Liver (tissue), 9 donors: Measurements from ENCODE around the gene NKAIN2. TPM values are rescaled to one million over a fixed set of nuclear protein-coding genes. Genes with fewer than 3 reads are reported as not detected.

Experiments used
- DNase-seq: peaks from one replicate; pipeline ENCODE4 v3.0.0-alpha.2; 2017; ENCODE audit warnings: low spot score
- H3K27ac ChIP-seq, 2 donors: one replicate each; pipeline ENCODE4 v1.7.0; 2013; ENCODE audit warnings: inconsistent platforms in 2 of 2, low read length in 2 of 2, control low read depth in 1 of 2, low read depth in 1 of 2, mild to moderate bottlenecking in 1 of 2
- H3K27me3 ChIP-seq, 4 donors: one replicate each; pipeline versions ENCODE4 v1.6.1 to v1.7.0; 2013; ENCODE audit warnings: low read length in 3 of 4, inconsistent platforms in 1 of 4, mild to moderate bottlenecking in 1 of 4, moderate library complexity in 1 of 4; ENCODE audit not compliant: control insufficient read depth in 4 of 4, insufficient read depth in 4 of 4
- H3K36me3 ChIP-seq, 4 donors: one replicate each; pipeline versions ENCODE4 v1.6.1 to v1.7.0; 2013; ENCODE audit warnings: low read length in 3 of 4, mild to moderate bottlenecking in 3 of 4, low read depth in 1 of 4, moderate library complexity in 1 of 4; ENCODE audit not compliant: control insufficient read depth in 4 of 4, insufficient read depth in 3 of 4
- H3K4me1 ChIP-seq, 4 donors: one replicate each; pipeline versions ENCODE4 v1.6.1 to v1.7.0; 2013; ENCODE audit warnings: low read length in 3 of 4, mild to moderate bottlenecking in 3 of 4, moderate library complexity in 1 of 4; ENCODE audit not compliant: control insufficient read depth in 4 of 4, insufficient read depth in 4 of 4
- H3K4me3 ChIP-seq, 3 donors: one replicate each; pipeline versions ENCODE4 v1.6.1 to v1.7.0; 2013; ENCODE audit warnings: low read length in 3 of 3, control low read depth in 1 of 3, low read depth in 1 of 3, mild to moderate bottlenecking in 1 of 3
- H3K9ac ChIP-seq, 2 donors: one replicate each; pipeline ENCODE4 v1.7.0; 2013; ENCODE audit warnings: low read length in 2 of 2, mild to moderate bottlenecking in 2 of 2, moderate library complexity in 2 of 2, control low read depth in 1 of 2, low read depth in 1 of 2
- H3K9me3 ChIP-seq, 4 donors: one replicate each; pipeline versions ENCODE4 v1.6.1 to v1.7.0; 2013; ENCODE audit warnings: low read length in 3 of 4; ENCODE audit not compliant: control insufficient read depth in 4 of 4
- ATF3 ChIP-seq: IDR thresholded peaks from 2 replicates; pipeline ENCODE4 v1.6.1; 2016; ENCODE audit warnings: antibody characterized with exemption
- CTCF ChIP-seq: fragments of 150-350 bp; IDR thresholded peaks from 2 replicates; pipeline ENCODE4 v1.5.1; 2017; ENCODE audit warnings: improper control_type of control experiment, low read depth, low read length; ENCODE audit not compliant: missing input control
- FOXA1 ChIP-seq: IDR thresholded peaks from 2 replicates; pipeline ENCODE4 v1.6.1; 2016; ENCODE audit warnings: antibody characterized with exemption
- FOXA2 ChIP-seq: IDR thresholded peaks from 2 replicates; pipeline ENCODE4 v1.6.1; 2016; ENCODE audit warnings: antibody characterized with exemption
- GABPA ChIP-seq, 2 donors: IDR thresholded peaks in 1 of 2; conservative IDR thresholded peaks in 1 of 2; 2 replicates each; pipeline ENCODE4 v1.6.1; 2016; ENCODE audit warnings: antibody characterized with exemption in 2 of 2, mild to moderate bottlenecking in 1 of 2, moderate library complexity in 1 of 2
- HNF4A ChIP-seq, 2 donors: conservative IDR thresholded peaks; 2 replicates each; pipeline ENCODE4 v1.6.1; 2016; ENCODE audit warnings: antibody characterized with exemption in 2 of 2, mild to moderate bottlenecking in 2 of 2
- JUND ChIP-seq, 2 donors: IDR thresholded peaks; 2 replicates each; pipeline ENCODE4 v1.6.1; 2016; ENCODE audit warnings: antibody characterized with exemption in 2 of 2
- MAX ChIP-seq: IDR thresholded peaks from 2 replicates; pipeline ENCODE4 v1.6.1; 2016; ENCODE audit warnings: antibody characterized with exemption
- NR2F2 ChIP-seq: IDR thresholded peaks from 2 replicates; pipeline ENCODE4 v1.6.1; 2016; ENCODE audit warnings: antibody characterized with exemption
- RAD21 ChIP-seq, 2 donors: IDR thresholded peaks; 2 replicates each; pipeline ENCODE4 v1.6.1; 2016; ENCODE audit warnings: antibody characterized with exemption in 2 of 2, mild to moderate bottlenecking in 2 of 2
- REST ChIP-seq: IDR thresholded peaks from 2 replicates; pipeline ENCODE4 v1.6.1; 2016; ENCODE audit warnings: antibody characterized with exemption, mild to moderate bottlenecking
- TAF1 ChIP-seq: conservative IDR thresholded peaks from 2 replicates; pipeline ENCODE4 v1.6.1; 2016; ENCODE audit warnings: antibody characterized with exemption, mild to moderate bottlenecking
- YY1 ChIP-seq: IDR thresholded peaks from 2 replicates; pipeline ENCODE4 v1.6.1; 2016; ENCODE audit warnings: antibody characterized with exemption, mild to moderate bottlenecking
- ZBTB33 ChIP-seq: IDR thresholded peaks from 2 replicates; pipeline ENCODE4 v1.6.1; 2016; ENCODE audit warnings: antibody characterized with exemption
- WGBS: extraction: QIAGEN DNeasy Blood & Tissue Kit; methylation state at CpG from one replicate; pipeline ENCODE4 v1.1.7; 2013; 5-methylcytosine and 5-hydroxymethylcytosine counted together
- polyA plus RNA-seq, 2 donors: library from polyadenylated mRNA; stranded (reverse) in 1 of 2; unstranded in 1 of 2; fragments of 200-250 nt in 1 of 2; fragments of >200 nt in 1 of 2; fragmentation: Nextera tagmentation in 1 of 2; extraction: Ambion mirVana in 1 of 2; gene quantifications; one replicate each; pipeline versions ENCODE4 v1.2.1 to v1.2.3, GENCODE V29; 2013 to 2015
- total RNA-seq, 2 donors: library from RNA; depleted of rRNA; stranded (reverse); fragments of >200 nt; gene quantifications; one replicate each; pipeline ENCODE4 v1.2.3, GENCODE V29; 2014
- donor health status: healthy.
- donor health status: healthy.
- donor health status: healthy.
- donor health status: healthy.
- donor health status: healthy.

NKAIN2 gene
- total and polyA plus RNA-seq, 4 donors, result 0.05 to 0.14 TPM; not detected in 2

- TF ChIP-seq REST, result no peak
- no peak for TF ChIP-seq YY1
- TF ChIP-seq GABPA (IDR thresholded peaks at IDR 0.05 in 1 of 2, conservative IDR thresholded peaks at IDR 0.05 in 1 of 2), result no peak
- TF ChIP-seq MAX, result no peak
- no peak for TF ChIP-seq CTCF
- TF ChIP-seq JUND (IDR thresholded peaks at IDR 0.05), result no peak
- H3K36me3 ChIP-seq, result no peaks in the 10 kb centered on the region
- H3K27me3 ChIP-seq, result no peaks in the 10 kb centered on the region
- peaks cover 0 to 10% (median 4%) of the 10 kb centered on the region in 4 donors for H3K4me1 ChIP-seq
- H3K4me3 ChIP-seq, result no peak overlapping the region
- WGBS, result 85% methylated on average over 6 of the region's 6 CpGs
- H3K9me3 ChIP-seq, result peaks cover 0 to 1% (median 0%) of the 10 kb centered on the region in 4 donors
- H3K27ac ChIP-seq, result no peak overlapping the region
- H3K9ac ChIP-seq, result no peak overlapping the region
- no peak for DNase-seq
Measured at GRCh38 chr6:124297507-124297906, 493.8 kb downstream of the NKAIN2 start.

GRCh38 chr6:124298730-124299129 is 495.1 kb downstream of the NKAIN2 start:
- Histone ChIP-seq H3K4me3 (no peak overlapping the region), H3K9me3 (peaks cover 0 to 1% (median 0%) of the 10 kb centered on the region in 4 donors), H3K36me3 (no peaks in the 10 kb centered on the region), H3K4me1 (peaks cover 0 to 10% (median 4%) of the 10 kb centered on the region in 4 donors), H3K27me3 (no peaks in the 10 kb centered on the region), H3K27ac (no peak overlapping the region), H3K9ac (no peak overlapping the region)
- no peak for DNase-seq
- WGBS, result 58% methylated on average over 1 of the region's 1 CpG
- no peak for TF ChIP-seq JUND (IDR thresholded peaks at IDR 0.05)
- no peak for TF ChIP-seq FOXA1
- no peak for TF ChIP-seq RAD21 (IDR thresholded peaks at IDR 0.05)
- no peak for TF ChIP-seq GABPA (IDR thresholded peaks at IDR 0.05 in 1 of 2, conservative IDR thresholded peaks at IDR 0.05 in 1 of 2)
- no peak for TF ChIP-seq CTCF
- no peak for TF ChIP-seq YY1
- no peak for TF ChIP-seq ATF3
- no peak for TF ChIP-seq NR2F2
- TF ChIP-seq MAX, result no peak
- TF ChIP-seq ZBTB33, result no peak
- TF ChIP-seq REST, result no peak
- no peak for TF ChIP-seq FOXA2
- TF ChIP-seq HNF4A (conservative IDR thresholded peaks at IDR 0.05), result no peak
- TF ChIP-seq TAF1, result no peak
